Esophagus squamous epithelium (tissue), 4 donors: ENCODE results near the gene PXN.
"Not testable (repeated sequence)": the region's sequence is repeated elsewhere in the genome, so short reads cannot be mapped to it uniquely, and the experiment has no call there.

ENCODE experiments used
- POLR2A ChIP-seq, 4 donors: fragments of 450-650 bp; IDR thresholded peaks; one replicate each; pipeline ENCODE4 v1.6.1; 2017; ENCODE audit warnings: antibody characterized with exemption in 4 of 4, mild to moderate bottlenecking in 4 of 4, moderate library complexity in 3 of 4
- TF ChIP-seq, protein P1 (sequence below), 6 experiments: fragments of 450-650 bp in 4 of 6; fragments of 200-600 bp in 2 of 6; sonication (generic) in 2 of 6; IDR thresholded peaks; one replicate each; pipeline ENCODE4 v1.5.1; 2016 to 2019; ENCODE audit warnings: antibody characterized with exemption in 6 of 6, mild to moderate bottlenecking in 4 of 6, moderate library complexity in 4 of 6

DNA sequence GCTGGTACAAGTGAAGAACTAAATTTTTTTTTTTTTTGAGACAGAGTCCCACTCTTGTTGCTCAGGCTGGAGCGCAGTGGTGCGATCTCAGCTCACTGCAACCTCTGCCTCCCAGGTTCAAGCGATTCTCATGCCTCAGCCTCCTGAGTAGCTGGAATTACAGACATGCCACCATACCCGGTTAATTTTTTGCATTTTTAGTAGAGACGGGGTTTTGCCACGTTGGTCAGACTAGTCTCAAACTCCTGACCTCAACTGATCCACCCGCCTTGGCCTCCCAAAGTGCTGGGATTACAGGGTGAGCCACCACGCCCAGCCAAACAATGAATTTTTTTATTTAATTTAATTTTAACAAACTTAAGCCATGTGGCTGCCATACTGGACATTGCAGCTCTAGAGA lies 72.2 kb downstream of the PXN start:
- TF ChIP-seq POLR2A (IDR thresholded peaks at IDR 0.05): not testable (repeated sequence)
- TF ChIP-seq, protein P1, sequence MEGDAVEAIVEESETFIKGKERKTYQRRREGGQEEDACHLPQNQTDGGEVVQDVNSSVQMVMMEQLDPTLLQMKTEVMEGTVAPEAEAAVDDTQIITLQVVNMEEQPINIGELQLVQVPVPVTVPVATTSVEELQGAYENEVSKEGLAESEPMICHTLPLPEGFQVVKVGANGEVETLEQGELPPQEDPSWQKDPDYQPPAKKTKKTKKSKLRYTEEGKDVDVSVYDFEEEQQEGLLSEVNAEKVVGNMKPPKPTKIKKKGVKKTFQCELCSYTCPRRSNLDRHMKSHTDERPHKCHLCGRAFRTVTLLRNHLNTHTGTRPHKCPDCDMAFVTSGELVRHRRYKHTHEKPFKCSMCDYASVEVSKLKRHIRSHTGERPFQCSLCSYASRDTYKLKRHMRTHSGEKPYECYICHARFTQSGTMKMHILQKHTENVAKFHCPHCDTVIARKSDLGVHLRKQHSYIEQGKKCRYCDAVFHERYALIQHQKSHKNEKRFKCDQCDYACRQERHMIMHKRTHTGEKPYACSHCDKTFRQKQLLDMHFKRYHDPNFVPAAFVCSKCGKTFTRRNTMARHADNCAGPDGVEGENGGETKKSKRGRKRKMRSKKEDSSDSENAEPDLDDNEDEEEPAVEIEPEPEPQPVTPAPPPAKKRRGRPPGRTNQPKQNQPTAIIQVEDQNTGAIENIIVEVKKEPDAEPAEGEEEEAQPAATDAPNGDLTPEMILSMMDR (IDR thresholded peaks at IDR 0.05): not testable (repeated sequence)
